Ishikawa (cell line): ENCODE measurements around the gene CDX2.

Source experiments
- CEBPB ChIP-seq: IDR thresholded peaks from 2 replicates; pipeline ENCODE4 v1.6.1; 2012
- CREB1 ChIP-seq: IDR thresholded peaks from 2 replicates; pipeline ENCODE4 v1.6.1; 2012; ENCODE audit warnings: low read depth
- EGR1 ChIP-seq: IDR thresholded peaks from 2 replicates; pipeline ENCODE4 v1.6.1; 2012
- EP300 ChIP-seq: IDR thresholded peaks from 2 replicates; pipeline ENCODE4 v1.6.1; 2012; ENCODE audit warnings: borderline replicate concordance
- FOXM1 ChIP-seq: IDR thresholded peaks from 2 replicates; pipeline ENCODE4 v1.6.1; 2012; ENCODE audit warnings: low read depth, borderline replicate concordance
- MAX ChIP-seq: IDR thresholded peaks from 2 replicates; pipeline ENCODE4 v1.6.1; 2012
- NFIC ChIP-seq: IDR thresholded peaks from 2 replicates; pipeline ENCODE4 v1.6.1; 2012
- RAD21 ChIP-seq: IDR thresholded peaks from 2 replicates; pipeline ENCODE4 v1.6.1; 2012; ENCODE audit warnings: low read depth
- TAF1 ChIP-seq: IDR thresholded peaks from 2 replicates; pipeline ENCODE4 v1.6.1; 2012; ENCODE audit warnings: low read depth, mild to moderate bottlenecking
- TCF12 ChIP-seq: IDR thresholded peaks from 2 replicates; pipeline ENCODE4 v1.6.1; 2012; ENCODE audit warnings: low read depth
- TEAD4 ChIP-seq: IDR thresholded peaks from 2 replicates; pipeline ENCODE4 v1.6.1; 2012
- YY1 ChIP-seq: IDR thresholded peaks from 2 replicates; pipeline ENCODE4 v1.6.1; 2012; ENCODE audit warnings: low read depth
- ZBTB7A ChIP-seq: IDR thresholded peaks from 2 replicates; pipeline ENCODE4 v1.6.1; 2012; ENCODE audit warnings: low read depth
- TF ChIP-seq, protein P1 (sequence below): IDR thresholded peaks from 2 replicates; pipeline ENCODE4 v1.6.1; 2012
- TF ChIP-seq, protein P2 (sequence below): IDR thresholded peaks from 2 replicates; pipeline ENCODE4 v1.6.1; 2012; ENCODE audit warnings: low read depth, mild to moderate bottlenecking

The CDX2 gene

GRCh38 chr13:27919934-27920676, 49.0 kb downstream of the CDX2 start, which contains the start of gene PDX1:
Gene PDX1 (plus strand): TSS chr13:27920000. CDS start chr13:27920139, 139 bp downstream.
- peak; percentile 50 for TF ChIP-seq MAX
- TF ChIP-seq ZBTB7A = no peak

- TF ChIP-seq, protein P1, sequence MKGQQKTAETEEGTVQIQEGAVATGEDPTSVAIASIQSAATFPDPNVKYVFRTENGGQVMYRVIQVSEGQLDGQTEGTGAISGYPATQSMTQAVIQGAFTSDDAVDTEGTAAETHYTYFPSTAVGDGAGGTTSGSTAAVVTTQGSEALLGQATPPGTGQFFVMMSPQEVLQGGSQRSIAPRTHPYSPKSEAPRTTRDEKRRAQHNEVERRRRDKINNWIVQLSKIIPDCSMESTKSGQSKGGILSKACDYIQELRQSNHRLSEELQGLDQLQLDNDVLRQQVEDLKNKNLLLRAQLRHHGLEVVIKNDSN = peak; percentile 94
- TF ChIP-seq YY1 = no peak
Measured at GRCh38 chr13:27919659-27919933, 49.5 kb downstream of the CDX2 start.

DNA sequence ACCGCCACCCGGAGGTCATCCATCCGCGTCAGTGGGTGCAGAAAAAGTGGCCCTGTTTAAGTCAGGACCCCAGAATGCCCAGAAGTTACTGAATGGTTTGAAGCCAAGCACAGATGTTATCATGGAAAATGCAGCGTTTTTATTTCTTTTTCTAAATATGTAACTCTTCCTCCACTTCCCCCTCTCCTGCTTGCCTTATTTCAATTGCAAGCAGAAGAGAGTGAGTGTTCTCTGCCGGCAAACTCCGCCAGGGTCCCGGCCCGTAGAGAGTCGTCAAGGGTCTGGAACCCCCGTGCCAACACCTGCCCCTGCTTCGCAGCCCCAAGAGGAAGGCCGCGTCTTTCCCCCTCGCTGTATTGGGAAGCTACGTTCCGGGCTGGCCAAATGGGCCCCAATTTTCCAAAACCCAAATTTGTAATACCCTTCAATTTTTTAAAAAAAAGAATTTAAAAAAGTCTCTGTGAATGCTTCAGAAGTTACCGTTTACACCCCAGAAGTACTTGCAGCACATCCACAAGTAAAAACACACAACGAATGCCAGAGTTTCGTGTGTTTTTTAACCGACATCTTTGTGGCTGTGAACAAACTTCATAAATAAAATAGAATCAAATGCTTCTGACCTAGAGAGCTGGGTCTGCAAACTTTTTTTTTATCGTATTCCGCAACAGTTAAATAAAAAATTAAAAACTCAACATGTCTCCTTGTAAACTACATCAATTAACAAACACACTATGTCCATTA, 50.0 kb downstream of the CDX2 start:
- TF ChIP-seq EP300 (no peak), FOXM1 (no peak), CEBPB (no peak), YY1 (no peak), NFIC (no peak), EGR1 (no peak), MAX (no peak), CREB1 (no peak), TEAD4 (no peak), RAD21 (no peak), ZBTB7A (no peak), TCF12 (no peak), TAF1 (no peak)
- TF ChIP-seq, protein P2, sequence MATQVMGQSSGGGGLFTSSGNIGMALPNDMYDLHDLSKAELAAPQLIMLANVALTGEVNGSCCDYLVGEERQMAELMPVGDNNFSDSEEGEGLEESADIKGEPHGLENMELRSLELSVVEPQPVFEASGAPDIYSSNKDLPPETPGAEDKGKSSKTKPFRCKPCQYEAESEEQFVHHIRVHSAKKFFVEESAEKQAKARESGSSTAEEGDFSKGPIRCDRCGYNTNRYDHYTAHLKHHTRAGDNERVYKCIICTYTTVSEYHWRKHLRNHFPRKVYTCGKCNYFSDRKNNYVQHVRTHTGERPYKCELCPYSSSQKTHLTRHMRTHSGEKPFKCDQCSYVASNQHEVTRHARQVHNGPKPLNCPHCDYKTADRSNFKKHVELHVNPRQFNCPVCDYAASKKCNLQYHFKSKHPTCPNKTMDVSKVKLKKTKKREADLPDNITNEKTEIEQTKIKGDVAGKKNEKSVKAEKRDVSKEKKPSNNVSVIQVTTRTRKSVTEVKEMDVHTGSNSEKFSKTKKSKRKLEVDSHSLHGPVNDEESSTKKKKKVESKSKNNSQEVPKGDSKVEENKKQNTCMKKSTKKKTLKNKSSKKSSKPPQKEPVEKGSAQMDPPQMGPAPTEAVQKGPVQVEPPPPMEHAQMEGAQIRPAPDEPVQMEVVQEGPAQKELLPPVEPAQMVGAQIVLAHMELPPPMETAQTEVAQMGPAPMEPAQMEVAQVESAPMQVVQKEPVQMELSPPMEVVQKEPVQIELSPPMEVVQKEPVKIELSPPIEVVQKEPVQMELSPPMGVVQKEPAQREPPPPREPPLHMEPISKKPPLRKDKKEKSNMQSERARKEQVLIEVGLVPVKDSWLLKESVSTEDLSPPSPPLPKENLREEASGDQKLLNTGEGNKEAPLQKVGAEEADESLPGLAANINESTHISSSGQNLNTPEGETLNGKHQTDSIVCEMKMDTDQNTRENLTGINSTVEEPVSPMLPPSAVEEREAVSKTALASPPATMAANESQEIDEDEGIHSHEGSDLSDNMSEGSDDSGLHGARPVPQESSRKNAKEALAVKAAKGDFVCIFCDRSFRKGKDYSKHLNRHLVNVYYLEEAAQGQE = no peak
- TF ChIP-seq, protein P1 = no peak

- TF ChIP-seq TAF1 = no peak
- no peak for TF ChIP-seq ZBTB7A
Measured at GRCh38 chr13:27918041-27918917, 50.8 kb downstream of the CDX2 start.

- TF ChIP-seq, protein P2 = no peak
- TF ChIP-seq TEAD4 (no peak), RAD21 (no peak), CEBPB (no peak), TAF1 (no peak), CREB1 (no peak), TCF12 (no peak), ZBTB7A (no peak), YY1 (no peak), FOXM1 (no peak), MAX (no peak)
- TF ChIP-seq, protein P1 = no peak
Measured at GRCh38 chr13:27917121-27917947, 51.8 kb downstream of the CDX2 start.
